GM12878 (cell line): ENCODE data around the gene SEMA4D. TPM values are rescaled to one million over a fixed set of nuclear protein-coding genes. Genes with fewer than 3 reads are reported as not detected.
A peak's percentile ranks its signal among the peaks of the same experiment; 100 is the strongest.

ENCODE experiments used
- BRCA1 ChIP-seq: IDR thresholded peaks from 2 replicates; pipeline ENCODE4 v1.6.1; 2011; ENCODE audit warnings: low read depth, low read length, improper control_type of control experiment
- CREM ChIP-seq: IDR thresholded peaks from 2 replicates; pipeline ENCODE4 v1.6.1; 2014; ENCODE audit warnings: antibody characterized with exemption, low read depth
- CUX1 ChIP-seq: IDR thresholded peaks from 2 replicates; pipeline ENCODE4 v1.6.1; 2012; ENCODE audit warnings: improper control_type of control experiment, low read depth, low read length; ENCODE audit not compliant: insufficient replicate concordance
- EP300 ChIP-seq, 2 experiments: fragments of 150-350 bp in 1 of 2; IDR thresholded peaks; 2 replicates each; pipeline ENCODE4 v1.6.1; 2011 to 2012; ENCODE audit warnings: low read depth in 2 of 2, low read length in 2 of 2, borderline replicate concordance in 1 of 2, improper control_type of control experiment in 1 of 2, inconsistent platforms in 1 of 2; ENCODE audit not compliant: control insufficient read depth in 1 of 2
- JUND ChIP-seq: IDR thresholded peaks from 2 replicates; pipeline ENCODE4 v1.6.1; 2012; ENCODE audit warnings: low read depth, mild to moderate bottlenecking, low read length, improper control_type of control experiment, moderate library complexity
- NBN ChIP-seq: fragments of 450-650 bp; IDR thresholded peaks from 2 replicates; pipeline ENCODE4 v1.6.1; 2016
- NFYB ChIP-seq: IDR thresholded peaks from 2 replicates; pipeline ENCODE4 v1.6.1; 2011; ENCODE audit warnings: low read depth, mild to moderate bottlenecking, low read length, improper control_type of control experiment, moderate library complexity; ENCODE audit not compliant: insufficient read depth
- PAX5 ChIP-seq: IDR thresholded peaks from 2 replicates; pipeline ENCODE4 v1.6.1; 2011; ENCODE audit warnings: low read depth, low read length, borderline replicate concordance
- PML ChIP-seq: IDR thresholded peaks from 2 replicates; pipeline ENCODE4 v1.6.1; 2012; ENCODE audit warnings: low read length, inconsistent platforms
- POLR2A ChIP-seq: IDR thresholded peaks from 2 replicates; pipeline ENCODE4 v1.6.1; 2011; ENCODE audit warnings: low read depth, mild to moderate bottlenecking, low read length
- RAD21 ChIP-seq: IDR thresholded peaks from 2 replicates; pipeline ENCODE4 v1.6.1; 2011; ENCODE audit warnings: mild to moderate bottlenecking, low read depth, low read length, moderate library complexity; ENCODE audit not compliant: insufficient read depth
- STAT1 ChIP-seq: fragments of 450-650 bp; conservative IDR thresholded peaks from 2 replicates; pipeline ENCODE4 v1.6.1; 2014; ENCODE audit warnings: antibody characterized with exemption, mild to moderate bottlenecking
- STAT3 ChIP-seq: IDR thresholded peaks from 2 replicates; pipeline ENCODE4 v1.6.1; 2011; ENCODE audit warnings: low read depth, low read length, improper control_type of control experiment
- SUPT20H ChIP-seq: IDR thresholded peaks from 2 replicates; pipeline ENCODE4 v1.6.1; 2011; ENCODE audit warnings: low read depth, mild to moderate bottlenecking, low read length, moderate library complexity, borderline replicate concordance; ENCODE audit not compliant: control insufficient read depth
- SUZ12 ChIP-seq: fragments of 200-600 bp; sonication (generic); IDR thresholded peaks from one replicate; pipeline ENCODE4 v1.6.1; 2018; ENCODE audit warnings: antibody characterized with exemption, mild to moderate bottlenecking; ENCODE audit not compliant: unreplicated experiment
- TARDBP ChIP-seq: IDR thresholded peaks from 2 replicates; pipeline ENCODE4 v1.6.1; 2016; ENCODE audit warnings: borderline replicate concordance
- TCF7 ChIP-seq: IDR thresholded peaks from 2 replicates; pipeline ENCODE4 v1.6.1; 2014; ENCODE audit warnings: antibody characterized with exemption, borderline replicate concordance
- WRNIP1 ChIP-seq: IDR thresholded peaks from 2 replicates; pipeline ENCODE4 v1.6.1; 2011; ENCODE audit warnings: low read depth, low read length, improper control_type of control experiment, borderline replicate concordance
- ZNF274 ChIP-seq: IDR thresholded peaks from one replicate; pipeline ENCODE4 v1.8.0; 2011; ENCODE audit not compliant: insufficient read length, insufficient read depth
- polyA plus RNA-seq, 11 experiments: library from polyadenylated mRNA; depleted of rRNA in 4 of 11; unstranded in 6 of 11; stranded (reverse) in 5 of 11; fragments of >200 nt; fragmentation: Nextera tagmentation in 4 of 11; fragmentation: Illumina TruSeq in 1 of 11; extraction: Ambion mirVana in 4 of 11; extraction: Trizol in 1 of 11; gene quantifications; 1 replicate in 1 of 11; 2 replicates in 10 of 11; pipeline versions ENCODE4 v1.2.1 to v1.2.3, GENCODE V29; 2011 to 2016; ENCODE audit warnings: inconsistent platforms in 2 of 11, missing spikeins in 2 of 11, low read depth in 1 of 11
- total RNA-seq, 4 experiments: library from RNA; depleted of rRNA in 3 of 4; stranded (reverse); fragments of >200 nt in 3 of 4; fragmentation: Illumina TruSeq in 1 of 4; extraction: Trizol in 1 of 4; gene quantifications; 2 replicates each; pipeline versions ENCODE4 v1.2.1 to v1.2.3, GENCODE V29; 2013 to 2021
- TF ChIP-seq, protein P1 (sequence below): fragments of 450-650 bp; IDR thresholded peaks from 2 replicates; pipeline ENCODE4 v1.6.1; 2017; ENCODE audit warnings: mild to moderate bottlenecking, moderate library complexity
- TF ChIP-seq, protein P2 (sequence below): IDR thresholded peaks from 2 replicates; pipeline ENCODE4 v1.6.1; 2012; ENCODE audit warnings: low read depth, low read length, improper control_type of control experiment

Gene SEMA4D
- total and polyA plus RNA-seq, 10 of the 15 experiments (the other 5 are each of a cell fraction or from before 2014, with no cell fraction given), result 15.1 to 136 (median 39.6) TPM

DNA sequence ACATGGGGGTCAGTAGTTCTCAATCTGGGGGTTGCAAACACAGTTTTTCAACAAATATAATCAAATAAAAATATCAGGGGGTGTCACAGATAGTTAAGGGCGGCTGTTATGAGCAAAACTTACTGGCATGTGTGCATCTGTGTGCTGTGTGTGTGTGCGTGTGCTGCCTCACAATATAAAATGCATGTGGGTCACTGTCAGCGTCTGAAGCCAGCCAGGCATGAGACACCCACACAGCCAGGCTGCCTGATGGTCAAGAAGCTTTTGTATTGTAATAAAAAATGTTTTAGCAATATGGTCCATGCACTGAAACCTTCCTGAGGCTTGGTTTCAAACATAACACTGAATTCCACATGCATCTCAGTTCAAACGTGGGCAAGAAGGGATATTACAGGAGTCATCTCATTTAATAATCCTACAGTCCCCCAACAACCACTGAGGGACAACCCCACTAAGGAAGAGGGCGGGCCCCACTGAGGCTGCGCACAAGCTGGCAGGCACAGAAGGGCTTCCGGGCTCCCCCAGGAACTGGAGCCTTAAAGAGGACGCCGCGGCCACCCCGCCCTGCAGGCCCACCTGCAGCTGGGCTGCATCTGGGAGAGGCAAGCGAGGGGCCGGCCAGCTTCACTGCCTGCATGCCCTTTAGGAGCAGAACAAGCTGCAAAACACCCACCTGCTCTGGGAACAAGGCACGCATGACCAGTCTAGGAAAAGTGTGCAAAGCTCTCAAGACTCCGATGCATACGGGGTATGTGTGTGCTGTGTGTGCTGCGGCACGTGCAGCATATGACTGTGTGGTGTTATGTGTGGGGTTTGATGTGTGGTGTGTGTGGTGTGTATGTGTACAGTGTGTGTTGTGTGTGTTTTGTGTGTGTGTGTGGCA is 14.1 kb downstream of the SEMA4D start (continued):
- TF ChIP-seq, protein P1, sequence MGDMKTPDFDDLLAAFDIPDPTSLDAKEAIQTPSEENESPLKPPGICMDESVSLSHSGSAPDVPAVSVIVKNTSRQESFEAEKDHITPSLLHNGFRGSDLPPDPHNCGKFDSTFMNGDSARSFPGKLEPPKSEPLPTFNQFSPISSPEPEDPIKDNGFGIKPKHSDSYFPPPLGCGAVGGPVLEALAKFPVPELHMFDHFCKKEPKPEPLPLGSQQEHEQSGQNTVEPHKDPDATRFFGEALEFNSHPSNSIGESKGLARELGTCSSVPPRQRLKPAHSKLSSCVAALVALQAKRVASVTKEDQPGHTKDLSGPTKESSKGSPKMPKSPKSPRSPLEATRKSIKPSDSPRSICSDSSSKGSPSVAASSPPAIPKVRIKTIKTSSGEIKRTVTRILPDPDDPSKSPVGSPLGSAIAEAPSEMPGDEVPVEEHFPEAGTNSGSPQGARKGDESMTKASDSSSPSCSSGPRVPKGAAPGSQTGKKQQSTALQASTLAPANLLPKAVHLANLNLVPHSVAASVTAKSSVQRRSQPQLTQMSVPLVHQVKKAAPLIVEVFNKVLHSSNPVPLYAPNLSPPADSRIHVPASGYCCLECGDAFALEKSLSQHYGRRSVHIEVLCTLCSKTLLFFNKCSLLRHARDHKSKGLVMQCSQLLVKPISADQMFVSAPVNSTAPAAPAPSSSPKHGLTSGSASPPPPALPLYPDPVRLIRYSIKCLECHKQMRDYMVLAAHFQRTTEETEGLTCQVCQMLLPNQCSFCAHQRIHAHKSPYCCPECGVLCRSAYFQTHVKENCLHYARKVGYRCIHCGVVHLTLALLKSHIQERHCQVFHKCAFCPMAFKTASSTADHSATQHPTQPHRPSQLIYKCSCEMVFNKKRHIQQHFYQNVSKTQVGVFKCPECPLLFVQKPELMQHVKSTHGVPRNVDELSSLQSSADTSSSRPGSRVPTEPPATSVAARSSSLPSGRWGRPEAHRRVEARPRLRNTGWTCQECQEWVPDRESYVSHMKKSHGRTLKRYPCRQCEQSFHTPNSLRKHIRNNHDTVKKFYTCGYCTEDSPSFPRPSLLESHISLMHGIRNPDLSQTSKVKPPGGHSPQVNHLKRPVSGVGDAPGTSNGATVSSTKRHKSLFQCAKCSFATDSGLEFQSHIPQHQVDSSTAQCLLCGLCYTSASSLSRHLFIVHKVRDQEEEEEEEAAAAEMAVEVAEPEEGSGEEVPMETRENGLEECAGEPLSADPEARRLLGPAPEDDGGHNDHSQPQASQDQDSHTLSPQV, result no peak
- TF ChIP-seq STAT3, result no peak
- TF ChIP-seq RAD21, result no peak
- TF ChIP-seq POLR2A, result no peak
- TF ChIP-seq BRCA1, result no peak
- no peak for TF ChIP-seq TARDBP
- no peak for TF ChIP-seq ZNF274
- TF ChIP-seq NFYB, result no peak
- no peak for TF ChIP-seq CREM
- no peak for TF ChIP-seq SUZ12
- TF ChIP-seq JUND, result no peak
- TF ChIP-seq EP300 (IDR thresholded peaks at IDR 0.05; ENCODE audit: borderline replicate concordance in 1 of 2, control insufficient read depth in 1 of 2, low read depth in 2 of 2, low read length in 2 of 2), result no peak
- no peak for TF ChIP-seq TCF7
- no peak for TF ChIP-seq PML
- no peak for TF ChIP-seq STAT1
- TF ChIP-seq CUX1, result no peak
- TF ChIP-seq SUPT20H, result no peak
- TF ChIP-seq, protein P2, sequence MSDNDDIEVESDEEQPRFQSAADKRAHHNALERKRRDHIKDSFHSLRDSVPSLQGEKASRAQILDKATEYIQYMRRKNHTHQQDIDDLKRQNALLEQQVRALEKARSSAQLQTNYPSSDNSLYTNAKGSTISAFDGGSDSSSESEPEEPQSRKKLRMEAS, result peak; percentile 66; the same call in 1 of the 2 replicates
- TF ChIP-seq WRNIP1, result no peak
- TF ChIP-seq NBN, result no peak
- peak; percentile 84 for TF ChIP-seq PAX5
